ENCODE measurements around the gene LBX2. TPM values are rescaled to one million over a fixed set of nuclear protein-coding genes. Genes with fewer than 3 reads are reported as not detected.

The LBX2 gene
- total and polyA plus RNA-seq, 9 of the 15 experiments (the other 6 are each of a cell fraction or from before 2014, with no cell fraction given), result 0.39 to 6.2 (median 1.8) TPM; not detected in 1

- TF ChIP-seq, protein P1, sequence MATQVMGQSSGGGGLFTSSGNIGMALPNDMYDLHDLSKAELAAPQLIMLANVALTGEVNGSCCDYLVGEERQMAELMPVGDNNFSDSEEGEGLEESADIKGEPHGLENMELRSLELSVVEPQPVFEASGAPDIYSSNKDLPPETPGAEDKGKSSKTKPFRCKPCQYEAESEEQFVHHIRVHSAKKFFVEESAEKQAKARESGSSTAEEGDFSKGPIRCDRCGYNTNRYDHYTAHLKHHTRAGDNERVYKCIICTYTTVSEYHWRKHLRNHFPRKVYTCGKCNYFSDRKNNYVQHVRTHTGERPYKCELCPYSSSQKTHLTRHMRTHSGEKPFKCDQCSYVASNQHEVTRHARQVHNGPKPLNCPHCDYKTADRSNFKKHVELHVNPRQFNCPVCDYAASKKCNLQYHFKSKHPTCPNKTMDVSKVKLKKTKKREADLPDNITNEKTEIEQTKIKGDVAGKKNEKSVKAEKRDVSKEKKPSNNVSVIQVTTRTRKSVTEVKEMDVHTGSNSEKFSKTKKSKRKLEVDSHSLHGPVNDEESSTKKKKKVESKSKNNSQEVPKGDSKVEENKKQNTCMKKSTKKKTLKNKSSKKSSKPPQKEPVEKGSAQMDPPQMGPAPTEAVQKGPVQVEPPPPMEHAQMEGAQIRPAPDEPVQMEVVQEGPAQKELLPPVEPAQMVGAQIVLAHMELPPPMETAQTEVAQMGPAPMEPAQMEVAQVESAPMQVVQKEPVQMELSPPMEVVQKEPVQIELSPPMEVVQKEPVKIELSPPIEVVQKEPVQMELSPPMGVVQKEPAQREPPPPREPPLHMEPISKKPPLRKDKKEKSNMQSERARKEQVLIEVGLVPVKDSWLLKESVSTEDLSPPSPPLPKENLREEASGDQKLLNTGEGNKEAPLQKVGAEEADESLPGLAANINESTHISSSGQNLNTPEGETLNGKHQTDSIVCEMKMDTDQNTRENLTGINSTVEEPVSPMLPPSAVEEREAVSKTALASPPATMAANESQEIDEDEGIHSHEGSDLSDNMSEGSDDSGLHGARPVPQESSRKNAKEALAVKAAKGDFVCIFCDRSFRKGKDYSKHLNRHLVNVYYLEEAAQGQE (IDR thresholded peaks at IDR 0.05; ENCODE audit: borderline replicate concordance), result peak; percentile 58
- TF ChIP-seq, protein P1 (CRISPR knock-in tag; IDR thresholded peaks at IDR 0.05; ENCODE audit: low read depth), result no peak
- TF ChIP-seq NR2C1 (IDR thresholded peaks at IDR 0.05), result peak; percentile 98
- TF ChIP-seq NR2C1 (tag; IDR thresholded peaks at IDR 0.05), result peak; percentile 100
- TF ChIP-seq ZNF655 (CRISPR knock-in tag; IDR thresholded peaks at IDR 0.05), result no peak
- TF ChIP-seq C11orf30 (IDR thresholded peaks at IDR 0.05; ENCODE audit: low read depth), result peak; percentile 93
- TF ChIP-seq FOXP1 (CRISPR knock-in tag; IDR thresholded peaks at IDR 0.05), result no peak
- TF ChIP-seq CHCHD3 (CRISPR knock-in tag; IDR thresholded peaks at IDR 0.05), result no peak
- peak; percentile 69 for TF ChIP-seq ASH1L (IDR thresholded peaks at IDR 0.05; ENCODE audit: borderline replicate concordance, low read depth, partially characterized antibody)
- TF ChIP-seq ZFPM2 (CRISPR knock-in tag; IDR thresholded peaks at IDR 0.05), result no peak
- no peak for TF ChIP-seq PTTG1 (tag; IDR thresholded peaks at IDR 0.05; ENCODE audit: low read depth)
- TF ChIP-seq ZNF121 (CRISPR knock-in tag; conservative IDR thresholded peaks at IDR 0.05), result no peak
- TF ChIP-seq, protein P2, sequence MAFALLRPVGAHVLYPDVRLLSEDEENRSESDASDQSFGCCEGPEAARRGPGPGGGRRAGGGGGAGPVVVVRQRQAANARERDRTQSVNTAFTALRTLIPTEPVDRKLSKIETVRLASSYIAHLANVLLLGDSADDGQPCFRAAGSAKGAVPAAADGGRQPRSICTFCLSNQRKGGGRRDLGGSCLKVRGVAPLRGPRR (CRISPR knock-in tag; IDR thresholded peaks at IDR 0.05), result 0 out of 2 replicates have a peak, but pooled peaks have one; percentile 18
- no peak for TF ChIP-seq NFE2 (IDR thresholded peaks at IDR 0.05; ENCODE audit: low read depth)
- no peak for TF ChIP-seq HMG20A (CRISPR knock-in tag; conservative IDR thresholded peaks at IDR 0.05)
Observed at GRCh38 chr2:74454654-74455511, 44.5 kb downstream of the LBX2 start, which contains the start of gene INO80B (continued).

Measured in K562 (cell line).